D721Med (cell line): ENCODE measurements around the gene CAMK1G.

Experiments
- DNase-seq: peaks from one replicate; pipeline ENCODE4 v3.0.0; 2011; ENCODE audit warnings: low spot score; ENCODE audit not compliant: insufficient read length
- FAIRE-seq: peaks from 2 replicates; lab custom pipeline; 2011; peaks lifted over from hg19 to GRCh38; lab: Jason Lieb, UNC
- CTCF ChIP-seq: IDR thresholded peaks from 2 replicates; pipeline ENCODE4 v1.5.1; 2012; ENCODE audit warnings: mild to moderate bottlenecking, control low read depth; ENCODE audit not compliant: insufficient read depth; ENCODE audit errors: missing control alignments

The CAMK1G gene

GRCh38 chr1:209642816-209643215 is 59.3 kb downstream of the CAMK1G start:
- FAIRE-seq (no peak), DNase-seq (no peak)
- TF ChIP-seq CTCF = no peak

- FAIRE-seq (no peak), DNase-seq (no peak)
- no peak for TF ChIP-seq CTCF
These were observed 59.9 kb downstream of the CAMK1G start for GRCh38 chr1:209643285-209644020.

GRCh38 chr1:209645574-209646452 is 62.3 kb downstream of the CAMK1G start:
- no peak for TF ChIP-seq CTCF
- FAIRE-seq (no peak), DNase-seq (no peak)

GRCh38 chr1:209646558-209646957 is 63.0 kb downstream of the CAMK1G start:
- peak; percentile 2 for TF ChIP-seq CTCF
- DNase-seq (no peak), FAIRE-seq (no peak)

- no peak for TF ChIP-seq CTCF
- DNase-seq = no peak
- FAIRE-seq = no peak
These were observed 63.6 kb downstream of the CAMK1G start for GRCh38 chr1:209647156-209647555.

GRCh38 chr1:209648346-209648745 is 64.8 kb downstream of the CAMK1G start:
- no peak for FAIRE-seq

More at GRCh38 chr1:209648346-209648745, 64.8 kb downstream of the CAMK1G start:
- TF ChIP-seq CTCF = no peak
- no peak for DNase-seq
